ENCODE data around the gene TEKT1. TPM values are rescaled to one million over a fixed set of nuclear protein-coding genes. Genes with fewer than 3 reads are reported as not detected.
"Not testable (repeated sequence)": the region's sequence is repeated elsewhere in the genome, so short reads cannot be mapped to it uniquely, and the experiment has no call there.

Gene TEKT1
- total RNA-seq, 6 donors from 2014 or later = 0.54 to 25.6 (median 4.6) TPM

DNA sequence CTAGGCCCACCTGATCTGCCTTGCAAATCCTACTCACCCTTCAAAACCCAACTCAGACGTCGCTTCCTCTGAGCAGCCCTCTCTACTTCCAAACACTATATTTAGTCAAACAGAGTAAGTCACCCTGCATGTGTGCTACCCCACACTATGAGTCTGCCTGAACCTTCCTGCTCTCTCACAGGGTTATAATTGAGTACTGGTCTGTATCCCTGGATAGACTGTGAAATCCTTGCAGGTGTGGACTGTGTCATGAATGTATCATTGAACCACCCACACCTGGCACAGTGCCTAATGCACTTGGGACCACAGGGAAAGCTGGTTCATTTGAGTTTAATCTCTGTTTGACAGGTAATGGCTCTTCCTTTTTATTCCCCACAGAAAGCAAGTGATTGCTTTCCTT is 52.1 kb downstream of the TEKT1 start:
- WGBS, 2 donors = 47 to 71% methylated on average over 2 of the region's 2 CpGs
- ATAC-seq (ENCODE audit: low FRiP score in 2 of 2) (no peak), DNase-seq (no peak)
- TF ChIP-seq EP300 (IDR thresholded peaks at IDR 0.05) (no peak), POLR2A (IDR thresholded peaks at IDR 0.05) (no peak), POLR2AphosphoS5 (IDR thresholded peaks at IDR 0.05) (no peak)
- TF ChIP-seq, protein P1, sequence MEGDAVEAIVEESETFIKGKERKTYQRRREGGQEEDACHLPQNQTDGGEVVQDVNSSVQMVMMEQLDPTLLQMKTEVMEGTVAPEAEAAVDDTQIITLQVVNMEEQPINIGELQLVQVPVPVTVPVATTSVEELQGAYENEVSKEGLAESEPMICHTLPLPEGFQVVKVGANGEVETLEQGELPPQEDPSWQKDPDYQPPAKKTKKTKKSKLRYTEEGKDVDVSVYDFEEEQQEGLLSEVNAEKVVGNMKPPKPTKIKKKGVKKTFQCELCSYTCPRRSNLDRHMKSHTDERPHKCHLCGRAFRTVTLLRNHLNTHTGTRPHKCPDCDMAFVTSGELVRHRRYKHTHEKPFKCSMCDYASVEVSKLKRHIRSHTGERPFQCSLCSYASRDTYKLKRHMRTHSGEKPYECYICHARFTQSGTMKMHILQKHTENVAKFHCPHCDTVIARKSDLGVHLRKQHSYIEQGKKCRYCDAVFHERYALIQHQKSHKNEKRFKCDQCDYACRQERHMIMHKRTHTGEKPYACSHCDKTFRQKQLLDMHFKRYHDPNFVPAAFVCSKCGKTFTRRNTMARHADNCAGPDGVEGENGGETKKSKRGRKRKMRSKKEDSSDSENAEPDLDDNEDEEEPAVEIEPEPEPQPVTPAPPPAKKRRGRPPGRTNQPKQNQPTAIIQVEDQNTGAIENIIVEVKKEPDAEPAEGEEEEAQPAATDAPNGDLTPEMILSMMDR (IDR thresholded peaks at IDR 0.05) = no peak
- H3K27me3 ChIP-seq = peaks cover 0 to 6% (median 0%) of the 10 kb centered on the region in 4 donors
- H3K4me3 ChIP-seq = no peak overlapping the region
- H3K4me1 ChIP-seq = peaks cover 0 to 11% (median 2%) of the 10 kb centered on the region in 4 donors
- no peaks in the 10 kb centered on the region for H3K36me3 ChIP-seq
- H3K9me3 ChIP-seq = peaks cover 0 to 11% (median 8%) of the 10 kb centered on the region in 4 donors
- no peak overlapping the region for H3K27ac ChIP-seq

DNA sequence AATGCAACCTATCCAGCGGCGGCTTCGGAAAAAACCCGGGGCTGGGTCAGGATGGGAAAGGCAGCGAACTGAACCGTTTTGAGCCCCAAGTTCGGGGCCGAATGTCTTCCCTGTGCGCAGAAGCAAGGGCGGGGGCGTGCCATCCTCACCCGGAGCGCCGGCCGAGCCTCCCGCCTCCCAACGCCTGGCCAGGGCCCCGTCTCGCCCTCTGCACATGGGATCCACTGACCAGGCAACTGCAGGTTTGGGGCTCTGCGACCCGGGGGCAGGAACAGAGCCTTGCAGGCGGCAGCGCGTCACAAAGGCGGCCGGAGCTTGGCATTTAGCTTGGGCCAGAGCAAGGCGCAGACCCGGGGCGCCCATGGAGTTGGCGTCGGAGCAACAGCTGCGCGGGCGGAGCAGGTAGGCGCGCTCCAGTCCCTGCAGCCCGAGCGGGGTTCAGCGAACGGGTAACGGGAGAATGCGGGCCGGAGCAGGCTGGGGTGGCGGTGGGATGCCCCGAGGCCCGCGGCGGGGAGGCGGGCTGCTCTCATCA is 55.6 kb downstream of the TEKT1 start, which contains the start of gene FBXO39:
Gene FBXO39 (plus strand): TSS at position 345 of the 535 bp plus-strand sequence. CDS start 3,654 bp downstream, outside the sequence.
- WGBS, 2 donors = 2 to 10% methylated on average over 8 of the region's 49 CpGs
- peaks cover 0 to 6% (median 0%) of the 10 kb centered on the region in 4 donors for H3K27me3 ChIP-seq
- no peak within 1 kb of the TSS for H3K27ac ChIP-seq
- TF ChIP-seq, protein P1 (IDR thresholded peaks at IDR 0.05) = no peak
- peaks cover 15 to 33% (median 29%) of the 10 kb centered on the region in 4 donors for H3K36me3 ChIP-seq
- no peak within 1 kb of the TSS for H3K4me3 ChIP-seq
- H3K4me1 ChIP-seq = peaks cover 0 to 11% (median 2%) of the 10 kb centered on the region in 4 donors
- H3K9me3 ChIP-seq = peaks cover 3 to 23% (median 14%) of the 10 kb centered on the region in 4 donors
- ATAC-seq (ENCODE audit: low FRiP score in 2 of 2) = peak; percentile 9 to 54
- DNase-seq = peak in 1 of 2 donors; percentile 84

DNA sequence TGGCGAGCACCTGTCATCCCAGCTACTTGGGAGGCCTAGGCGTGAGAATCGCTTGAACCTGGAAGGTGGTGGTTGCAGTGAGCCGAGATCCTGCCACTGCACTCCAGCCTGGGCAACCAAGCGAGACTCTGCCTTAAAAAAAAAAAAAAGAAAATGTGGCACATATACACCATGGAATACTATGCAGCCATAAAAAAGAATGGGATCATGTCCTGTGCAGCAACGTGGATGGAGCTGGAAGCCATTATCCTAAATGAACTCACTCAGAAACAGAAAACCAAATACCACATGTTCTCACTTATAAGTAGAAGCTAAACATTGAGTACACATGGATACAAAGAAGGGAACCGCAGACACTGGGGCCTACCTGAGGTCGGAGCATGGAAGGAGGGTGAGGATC is 56.6 kb downstream of the TEKT1 start:
- not testable (repeated sequence) for H3K27me3 ChIP-seq; H3K4me3 ChIP-seq; DNase-seq; ATAC-seq (ENCODE audit: low FRiP score in 2 of 2); H3K27ac ChIP-seq
- Histone ChIP-seq H3K4me1 (peaks cover 0 to 11% (median 2%) of the 10 kb centered on the region in 4 donors), H3K36me3 (peaks cover 18 to 43% (median 39%) of the 10 kb centered on the region in 4 donors), H3K9me3 (peaks cover 3 to 23% (median 15%) of the 10 kb centered on the region in 4 donors)
- WGBS, 2 donors = 94 to 96% methylated on average over 8 of the region's 8 CpGs

DNA sequence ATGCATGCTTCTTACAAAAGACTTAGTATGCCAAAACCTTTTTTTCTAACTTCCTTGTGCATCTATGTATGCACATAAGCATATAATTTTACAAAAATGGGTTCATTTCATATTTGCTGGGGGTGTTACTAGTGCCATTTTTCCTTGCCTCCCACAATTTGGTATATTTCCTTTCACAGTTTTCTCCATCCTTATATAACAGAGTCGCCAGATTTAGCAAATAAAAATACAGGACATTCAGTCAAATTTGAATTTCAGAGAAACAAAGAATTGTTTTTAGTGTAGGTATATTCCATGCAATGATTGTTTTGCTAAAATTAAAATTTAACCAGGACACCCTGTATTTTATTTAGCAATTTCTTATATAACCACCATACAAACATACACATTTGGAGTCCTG is 59.5 kb downstream of the TEKT1 start:
- WGBS, 2 donors = 94 to 97% methylated on average over 1 of the region's 1 CpG
- H3K4me3 ChIP-seq = no peak overlapping the region
- TF ChIP-seq POLR2A (IDR thresholded peaks at IDR 0.05) = no peak
- TF ChIP-seq, protein P1 (IDR thresholded peaks at IDR 0.05) = no peak
- TF ChIP-seq POLR2AphosphoS5 (IDR thresholded peaks at IDR 0.05) = no peak
- no peak for TF ChIP-seq EP300 (IDR thresholded peaks at IDR 0.05)
- peaks cover 13 to 35% (median 26%) of the 10 kb centered on the region in 4 donors for H3K9me3 ChIP-seq
- no peak overlapping the region for H3K27ac ChIP-seq
- ATAC-seq (ENCODE audit: low FRiP score in 2 of 2) (no peak), DNase-seq (no peak)
- H3K36me3 ChIP-seq = peaks cover 18 to 72% (median 63%) of the 10 kb centered on the region in 4 donors
- H3K4me1 ChIP-seq = peaks cover 0 to 11% (median 2%) of the 10 kb centered on the region in 4 donors
- H3K27me3 ChIP-seq = peaks cover 0 to 6% (median 0%) of the 10 kb centered on the region in 4 donors

DNA sequence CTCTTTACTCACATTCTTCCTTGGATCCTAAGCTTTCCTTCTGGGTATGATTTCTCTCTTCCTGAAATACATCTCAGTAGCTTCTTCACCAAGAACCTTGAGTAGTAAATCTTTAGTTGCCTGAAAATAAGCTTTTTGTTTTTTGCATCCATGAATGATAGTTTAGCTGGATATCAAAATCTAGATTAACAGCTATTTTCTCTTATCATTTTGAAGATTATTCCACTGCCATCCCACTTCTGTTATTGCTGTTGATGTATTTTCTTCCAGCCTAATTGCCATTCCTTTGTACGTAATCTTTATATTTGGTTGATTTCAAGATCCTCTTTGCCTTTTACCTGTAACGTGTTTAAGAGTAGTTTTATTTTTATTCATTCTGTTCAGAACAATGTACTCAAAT is 63.1 kb downstream of the TEKT1 start:
- ATAC-seq (ENCODE audit: low FRiP score in 2 of 2) (no peak), DNase-seq (no peak)
- TF ChIP-seq, protein P1 (IDR thresholded peaks at IDR 0.05) = no peak
- TF ChIP-seq POLR2AphosphoS5 (IDR thresholded peaks at IDR 0.05) (no peak), POLR2A (IDR thresholded peaks at IDR 0.05) (no peak), EP300 (IDR thresholded peaks at IDR 0.05) (no peak)
- no peaks in the 10 kb centered on the region for H3K4me1 ChIP-seq
- H3K27me3 ChIP-seq = no peaks in the 10 kb centered on the region
- H3K27ac ChIP-seq = no peak overlapping the region
- WGBS, 2 donors = 93 to 95% methylated on average over 2 of the region's 2 CpGs
- H3K9me3 ChIP-seq = peaks cover 8 to 19% (median 14%) of the 10 kb centered on the region in 4 donors
- H3K4me3 ChIP-seq = no peak overlapping the region
- H3K36me3 ChIP-seq = peaks cover 23 to 100% (median 82%) of the 10 kb centered on the region in 4 donors
